Adrenal gland (tissue), 5 donors: ENCODE data around the gene PHLDB3.

ENCODE experiments used
- POLR2A ChIP-seq, 2 donors: fragments of 450-650 bp; IDR thresholded peaks; one replicate each; pipeline ENCODE4 v1.6.1; 2017; ENCODE audit warnings: antibody characterized with exemption in 2 of 2, mild to moderate bottlenecking in 2 of 2, moderate library complexity in 1 of 2
- TF ChIP-seq, protein P1 (sequence below), 6 experiments: fragments of 450-650 bp in 4 of 6; fragments of 200-600 bp in 2 of 6; sonication (generic) in 1 of 6; IDR thresholded peaks; 1 replicate in 5 of 6; 2 replicates in 1 of 6; pipeline versions ENCODE4 v1.5.1 to v1.8.0; 2016 to 2021; ENCODE audit warnings: antibody characterized with exemption in 6 of 6, mild to moderate bottlenecking in 2 of 6, moderate library complexity in 1 of 6
- donor health status: DM: no; HTN: no; CAD: no.

DNA sequence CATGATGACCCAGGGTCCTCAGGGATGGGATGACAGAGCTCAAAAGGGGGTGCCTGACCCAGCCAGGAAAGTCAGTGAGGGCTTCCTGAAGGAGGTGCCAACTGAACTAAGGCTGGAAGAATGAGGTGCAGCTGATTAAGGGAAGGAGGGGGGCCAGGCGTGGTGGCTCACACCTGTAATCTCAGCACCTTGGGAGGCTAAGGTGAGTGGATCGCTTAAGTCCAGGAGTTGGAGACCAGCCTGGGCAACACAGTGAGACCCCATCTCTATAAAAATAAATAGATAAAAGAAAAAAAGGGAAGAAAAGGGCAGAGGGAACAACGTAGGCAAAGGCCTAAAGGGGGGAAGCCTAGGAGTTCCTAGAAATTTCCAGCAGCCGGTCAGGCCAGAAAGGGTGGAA, 30.1 kb downstream of the PHLDB3 start:
- TF ChIP-seq, protein P1, sequence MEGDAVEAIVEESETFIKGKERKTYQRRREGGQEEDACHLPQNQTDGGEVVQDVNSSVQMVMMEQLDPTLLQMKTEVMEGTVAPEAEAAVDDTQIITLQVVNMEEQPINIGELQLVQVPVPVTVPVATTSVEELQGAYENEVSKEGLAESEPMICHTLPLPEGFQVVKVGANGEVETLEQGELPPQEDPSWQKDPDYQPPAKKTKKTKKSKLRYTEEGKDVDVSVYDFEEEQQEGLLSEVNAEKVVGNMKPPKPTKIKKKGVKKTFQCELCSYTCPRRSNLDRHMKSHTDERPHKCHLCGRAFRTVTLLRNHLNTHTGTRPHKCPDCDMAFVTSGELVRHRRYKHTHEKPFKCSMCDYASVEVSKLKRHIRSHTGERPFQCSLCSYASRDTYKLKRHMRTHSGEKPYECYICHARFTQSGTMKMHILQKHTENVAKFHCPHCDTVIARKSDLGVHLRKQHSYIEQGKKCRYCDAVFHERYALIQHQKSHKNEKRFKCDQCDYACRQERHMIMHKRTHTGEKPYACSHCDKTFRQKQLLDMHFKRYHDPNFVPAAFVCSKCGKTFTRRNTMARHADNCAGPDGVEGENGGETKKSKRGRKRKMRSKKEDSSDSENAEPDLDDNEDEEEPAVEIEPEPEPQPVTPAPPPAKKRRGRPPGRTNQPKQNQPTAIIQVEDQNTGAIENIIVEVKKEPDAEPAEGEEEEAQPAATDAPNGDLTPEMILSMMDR (IDR thresholded peaks at IDR 0.05) = no peak
- no peak for TF ChIP-seq POLR2A (IDR thresholded peaks at IDR 0.05)
